AG09319 (cell line): Measurements from ENCODE around the gene ABTB1.

Source experiments
- DNase-seq: peaks from one replicate; pipeline ENCODE4 v3.0.0-alpha.2; 2010; ENCODE audit warnings: low read depth; ENCODE audit errors: extremely low read depth
- CTCF ChIP-seq: IDR thresholded peaks from 2 replicates; pipeline ENCODE4 v1.5.1; 2011; ENCODE audit warnings: low read depth, mild to moderate bottlenecking, inconsistent platforms, low read length, moderate library complexity

ABTB1 gene

GRCh38 chr3:127707851-127708411 is 35.2 kb downstream of the ABTB1 start:
- no peak for TF ChIP-seq CTCF
- DNase-seq, result no peak

GRCh38 chr3:127708837-127709236 is 36.1 kb downstream of the ABTB1 start:
- DNase-seq, result no peak
- TF ChIP-seq CTCF, result no peak

GRCh38 chr3:127709320-127710060 is 36.7 kb downstream of the ABTB1 start:
- DNase-seq, result no peak
- TF ChIP-seq CTCF, result no peak

GRCh38 chr3:127710155-127710941 is 37.6 kb downstream of the ABTB1 start:
- no peak for TF ChIP-seq CTCF
- DNase-seq, result no peak

- no peak for DNase-seq
- no peak for TF ChIP-seq CTCF
Observed at GRCh38 chr3:127711021-127711695, 38.4 kb downstream of the ABTB1 start.

GRCh38 chr3:127711896-127712295 is 39.1 kb downstream of the ABTB1 start:
- no peak for DNase-seq
- no peak for TF ChIP-seq CTCF
